OCI-M2 (cell line): Measurements from ENCODE around the gene FSD1.
"Not testable (repeated sequence)": the region's sequence is repeated elsewhere in the genome, so short reads cannot be mapped to it uniquely, and the experiment has no call there.

Experiments
- DNase-seq: peaks from one replicate; lab custom pipeline; 2025; ENCODE audit not compliant: unreplicated experiment; lab: John Stamatoyannopoulos, UW

The FSD1 gene

GRCh38 chr19:4284176-4284958 lies 20.0 kb upstream of the FSD1 start:
- DNase-seq, result no peak

GRCh38 chr19:4284974-4285373 lies 19.4 kb upstream of the FSD1 start:
- DNase-seq, result no peak

GRCh38 chr19:4286141-4286540 lies 18.3 kb upstream of the FSD1 start:
- DNase-seq, result not testable (repeated sequence)

- no peak for DNase-seq
Observed at GRCh38 chr19:4288091-4288777, 16.2 kb upstream of the FSD1 start.

GRCh38 chr19:4291184-4291732 lies 13.1 kb upstream of the FSD1 start:
- DNase-seq, result no peak

GRCh38 chr19:4292515-4292914 lies 11.9 kb upstream of the FSD1 start:
- DNase-seq, result no peak

GRCh38 chr19:4294389-4294788 lies 10.0 kb upstream of the FSD1 start:
- no peak for DNase-seq

GRCh38 chr19:4295972-4296771 lies 8.2 kb upstream of the FSD1 start:
- no peak for DNase-seq

- no peak for DNase-seq
Observed at GRCh38 chr19:4297901-4298809, 6.2 kb upstream of the FSD1 start.

GRCh38 chr19:4298810-4299550 lies 5.4 kb upstream of the FSD1 start:
- no peak for DNase-seq

GRCh38 chr19:4300589-4300988 lies 3.8 kb upstream of the FSD1 start:
- no peak for DNase-seq

GRCh38 chr19:4301590-4302242 lies 2.7 kb upstream of the FSD1 start:
- DNase-seq, result no peak

- no peak for DNase-seq
Observed at GRCh38 chr19:4302243-4302640, 2.2 kb upstream of the FSD1 start, which contains the start of gene TMIGD2. TSS of gene TMIGD2 (minus strand) at chr19:4302389. CDS start at chr19:4302385, 4 bp downstream.

- DNase-seq, result no peak
Observed at GRCh38 chr19:4303819-4304537, 420 bp upstream of the FSD1 start.

- DNase-seq, result no peak
Observed at GRCh38 chr19:4305257-4305612, 837 bp downstream of the FSD1 start.

- DNase-seq, result no peak
Observed at GRCh38 chr19:4305659-4306058, 1.3 kb downstream of the FSD1 start.

GRCh38 chr19:4310247-4311121 lies 6.1 kb downstream of the FSD1 start:
- DNase-seq, result no peak
